Esophagus muscularis mucosa (tissue), 3 donors: ENCODE measurements around the gene TFAP2C.

Experiments used
- POLR2AphosphoS5 ChIP-seq, 2 donors: sonication (generic); formaldehyde crosslinking; IDR thresholded peaks; one replicate each; pipeline ENCODE4 v1.6.1; 2017; ENCODE audit warnings: antibody characterized with exemption in 2 of 2
- TF ChIP-seq, protein P1 (sequence below), 3 experiments: fragments of 200-600 bp in 2 of 3; fragments of 450-650 bp in 1 of 3; sonication (generic) in 2 of 3; IDR thresholded peaks; one replicate each; pipeline ENCODE4 v1.5.1; 2017 to 2019; ENCODE audit warnings: antibody characterized with exemption in 3 of 3, mild to moderate bottlenecking in 2 of 3, moderate library complexity in 1 of 3

DNA sequence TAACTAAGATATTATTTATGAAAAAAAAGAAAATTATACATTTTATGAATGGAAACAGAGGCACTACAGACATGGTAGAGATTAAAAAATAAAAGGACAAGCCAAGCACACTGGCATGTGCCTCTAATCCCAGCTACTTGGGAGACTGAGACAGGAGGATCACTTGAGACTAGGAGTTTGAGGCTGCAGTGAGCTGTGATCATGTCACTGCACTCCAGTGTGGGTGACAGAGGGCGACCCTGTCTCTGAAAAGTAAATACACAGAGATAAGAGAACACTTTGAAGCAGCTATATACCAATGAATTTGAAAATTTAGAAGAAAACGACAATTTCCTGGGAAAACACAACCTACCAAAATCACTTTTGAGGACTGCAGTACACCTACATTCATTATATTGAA, 47.4 kb upstream of the TFAP2C start:
- TF ChIP-seq, protein P1, sequence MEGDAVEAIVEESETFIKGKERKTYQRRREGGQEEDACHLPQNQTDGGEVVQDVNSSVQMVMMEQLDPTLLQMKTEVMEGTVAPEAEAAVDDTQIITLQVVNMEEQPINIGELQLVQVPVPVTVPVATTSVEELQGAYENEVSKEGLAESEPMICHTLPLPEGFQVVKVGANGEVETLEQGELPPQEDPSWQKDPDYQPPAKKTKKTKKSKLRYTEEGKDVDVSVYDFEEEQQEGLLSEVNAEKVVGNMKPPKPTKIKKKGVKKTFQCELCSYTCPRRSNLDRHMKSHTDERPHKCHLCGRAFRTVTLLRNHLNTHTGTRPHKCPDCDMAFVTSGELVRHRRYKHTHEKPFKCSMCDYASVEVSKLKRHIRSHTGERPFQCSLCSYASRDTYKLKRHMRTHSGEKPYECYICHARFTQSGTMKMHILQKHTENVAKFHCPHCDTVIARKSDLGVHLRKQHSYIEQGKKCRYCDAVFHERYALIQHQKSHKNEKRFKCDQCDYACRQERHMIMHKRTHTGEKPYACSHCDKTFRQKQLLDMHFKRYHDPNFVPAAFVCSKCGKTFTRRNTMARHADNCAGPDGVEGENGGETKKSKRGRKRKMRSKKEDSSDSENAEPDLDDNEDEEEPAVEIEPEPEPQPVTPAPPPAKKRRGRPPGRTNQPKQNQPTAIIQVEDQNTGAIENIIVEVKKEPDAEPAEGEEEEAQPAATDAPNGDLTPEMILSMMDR (IDR thresholded peaks at IDR 0.05), result no peak
- no peak for TF ChIP-seq POLR2AphosphoS5 (IDR thresholded peaks at IDR 0.05)
